Measurements from ENCODE around the gene RTTN. TPM values are rescaled to one million over a fixed set of nuclear protein-coding genes. Genes with fewer than 3 reads are reported as not detected.

RTTN gene
- total RNA-seq, 6 experiments from 2014 or later: 7.7 to 15.9 (median 11.7) TPM

DNA sequence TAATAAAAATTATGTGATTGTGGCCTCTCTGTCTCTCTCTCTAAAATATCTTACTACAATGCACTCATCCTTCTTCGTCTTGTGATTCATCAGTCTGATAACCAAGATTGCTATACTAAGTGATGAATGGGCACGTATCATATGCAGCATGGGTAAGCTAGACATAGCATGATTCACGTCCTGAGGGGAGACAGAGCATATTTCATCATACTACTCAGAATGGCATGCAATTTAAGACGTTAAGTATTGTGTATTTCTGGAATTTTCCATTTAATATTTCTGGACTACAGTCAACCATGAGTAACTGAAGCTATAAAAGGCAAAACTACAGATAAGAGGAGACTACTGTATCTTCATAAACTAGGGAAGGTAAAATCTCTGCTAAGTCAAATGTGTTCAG is 160.9 kb downstream of the RTTN start:
- H3K4me3 Mint-ChIP-seq: peak overlapping the region; percentile 69
- peaks cover 2% of the 10 kb centered on the region; the same call in 1 of the 2 replicates for H3K27me3 Mint-ChIP-seq (ENCODE audit: insufficient read depth)
- TF ChIP-seq, protein P1, sequence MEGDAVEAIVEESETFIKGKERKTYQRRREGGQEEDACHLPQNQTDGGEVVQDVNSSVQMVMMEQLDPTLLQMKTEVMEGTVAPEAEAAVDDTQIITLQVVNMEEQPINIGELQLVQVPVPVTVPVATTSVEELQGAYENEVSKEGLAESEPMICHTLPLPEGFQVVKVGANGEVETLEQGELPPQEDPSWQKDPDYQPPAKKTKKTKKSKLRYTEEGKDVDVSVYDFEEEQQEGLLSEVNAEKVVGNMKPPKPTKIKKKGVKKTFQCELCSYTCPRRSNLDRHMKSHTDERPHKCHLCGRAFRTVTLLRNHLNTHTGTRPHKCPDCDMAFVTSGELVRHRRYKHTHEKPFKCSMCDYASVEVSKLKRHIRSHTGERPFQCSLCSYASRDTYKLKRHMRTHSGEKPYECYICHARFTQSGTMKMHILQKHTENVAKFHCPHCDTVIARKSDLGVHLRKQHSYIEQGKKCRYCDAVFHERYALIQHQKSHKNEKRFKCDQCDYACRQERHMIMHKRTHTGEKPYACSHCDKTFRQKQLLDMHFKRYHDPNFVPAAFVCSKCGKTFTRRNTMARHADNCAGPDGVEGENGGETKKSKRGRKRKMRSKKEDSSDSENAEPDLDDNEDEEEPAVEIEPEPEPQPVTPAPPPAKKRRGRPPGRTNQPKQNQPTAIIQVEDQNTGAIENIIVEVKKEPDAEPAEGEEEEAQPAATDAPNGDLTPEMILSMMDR (IDR thresholded peaks at IDR 0.05): no peak
- peaks cover 76% of the 10 kb centered on the region for H3K4me1 Mint-ChIP-seq (ENCODE audit: low read depth)
- H3K36me3 Mint-ChIP-seq (ENCODE audit: low read depth): peaks cover 19% of the 10 kb centered on the region
- H3K9me3 Mint-ChIP-seq: no peaks in the 10 kb centered on the region
- DNase-seq: peak; percentile 98
- peak overlapping the region; percentile 82 for H3K27ac Mint-ChIP-seq

DNA sequence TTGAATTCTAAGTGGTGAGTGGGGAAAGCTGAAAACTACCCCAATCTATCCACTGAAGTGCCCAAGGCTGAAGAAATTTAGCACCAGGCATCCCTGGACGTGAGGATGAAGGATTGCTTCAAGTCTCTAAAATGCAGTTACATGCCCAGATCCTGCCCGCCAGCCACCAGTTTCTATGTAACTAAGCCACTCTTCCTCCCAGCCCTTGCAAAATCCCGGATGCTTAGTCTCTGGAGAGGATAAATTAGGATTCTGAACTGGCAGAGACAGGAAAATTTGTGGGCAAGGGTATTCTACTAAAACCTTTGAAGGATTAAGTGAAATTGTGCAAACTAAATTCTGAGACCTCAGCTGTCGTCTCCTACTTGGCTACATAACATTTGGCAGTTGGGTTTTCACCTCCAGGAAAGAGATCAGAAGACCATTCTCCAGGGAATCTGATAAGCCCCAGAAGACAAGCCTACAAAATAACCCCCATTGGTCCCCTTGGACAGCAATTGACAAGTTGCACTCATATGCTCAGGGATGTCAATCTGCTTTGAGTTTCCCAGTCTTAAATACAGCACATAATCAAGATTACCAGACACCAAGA is 163.9 kb downstream of the RTTN start:
- H3K36me3 Mint-ChIP-seq (ENCODE audit: low read depth): peaks cover 33% of the 10 kb centered on the region
- no peak overlapping the region for H3K27ac Mint-ChIP-seq
- no peaks in the 10 kb centered on the region for H3K9me3 Mint-ChIP-seq
- no peaks in the 10 kb centered on the region for H3K27me3 Mint-ChIP-seq (ENCODE audit: insufficient read depth)
- H3K4me3 Mint-ChIP-seq: no peak overlapping the region
- DNase-seq: no peak
- TF ChIP-seq, protein P1 (IDR thresholded peaks at IDR 0.05): no peak
- H3K4me1 Mint-ChIP-seq (ENCODE audit: low read depth): peaks cover 64% of the 10 kb centered on the region

DNA sequence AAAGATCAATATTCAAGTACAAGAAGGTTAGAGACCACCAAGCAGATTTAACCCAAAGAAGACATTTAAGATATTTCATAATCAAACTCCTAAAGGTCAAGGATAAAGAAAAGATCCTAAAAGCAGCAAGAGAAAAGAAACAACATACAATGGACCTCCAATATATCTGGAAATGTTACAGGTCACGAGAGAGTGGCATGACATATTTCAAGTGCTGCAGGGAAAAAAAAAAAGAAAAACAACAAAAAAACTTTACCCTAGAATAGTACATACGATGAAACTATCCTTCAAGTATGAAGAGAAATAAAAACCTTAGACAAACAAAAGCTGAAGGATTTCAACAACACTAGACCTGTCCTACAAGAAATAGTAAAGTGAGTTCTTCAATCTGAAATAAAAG is 166.3 kb downstream of the RTTN start:
- peaks cover 47% of the 10 kb centered on the region for H3K36me3 Mint-ChIP-seq (ENCODE audit: low read depth)
- TF ChIP-seq, protein P1 (IDR thresholded peaks at IDR 0.05): no peak
- H3K4me1 Mint-ChIP-seq (ENCODE audit: low read depth): peaks cover 41% of the 10 kb centered on the region
- no peak overlapping the region for H3K27ac Mint-ChIP-seq
- H3K27me3 Mint-ChIP-seq (ENCODE audit: insufficient read depth): no peaks in the 10 kb centered on the region
- no peak for DNase-seq
- H3K4me3 Mint-ChIP-seq: no peak overlapping the region
- H3K9me3 Mint-ChIP-seq: no peaks in the 10 kb centered on the region

DNA sequence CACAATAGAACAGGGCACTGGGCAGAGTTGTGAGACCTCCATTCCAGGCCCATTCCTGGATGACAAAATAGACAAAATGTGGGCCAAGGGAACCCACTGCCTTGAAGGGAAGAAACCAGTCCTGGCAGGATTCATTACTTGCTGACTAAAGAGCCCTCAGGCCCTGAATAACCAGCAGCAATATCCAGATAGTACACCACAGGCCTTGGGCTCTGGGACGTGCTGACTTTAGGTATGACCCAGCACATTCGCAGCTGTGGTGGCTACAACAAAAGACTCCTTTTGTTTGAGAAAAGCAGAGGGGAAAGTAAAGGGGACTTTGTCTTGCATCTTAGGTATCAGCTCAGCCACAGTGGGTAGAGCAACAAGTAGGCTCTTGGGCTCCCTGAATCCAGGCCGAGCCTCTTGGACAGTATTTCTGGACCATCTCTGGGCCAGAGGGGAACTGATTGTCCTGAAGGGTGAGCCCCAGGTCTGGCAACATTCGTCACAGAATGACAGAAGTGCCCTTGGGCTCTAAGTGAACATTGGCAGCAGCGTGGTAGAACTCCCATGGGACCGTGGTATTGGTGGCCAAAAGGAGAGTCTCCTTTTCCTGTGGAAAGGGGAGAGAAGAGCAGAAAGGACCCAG is 167.9 kb downstream of the RTTN start:
- H3K27ac Mint-ChIP-seq: no peak overlapping the region; the same call in 1 of the 2 replicates
- H3K36me3 Mint-ChIP-seq (ENCODE audit: low read depth): peaks cover 55% of the 10 kb centered on the region
- TF ChIP-seq, protein P1 (IDR thresholded peaks at IDR 0.05): no peak
- H3K4me1 Mint-ChIP-seq (ENCODE audit: low read depth): peaks cover 24% of the 10 kb centered on the region
- no peak overlapping the region for H3K4me3 Mint-ChIP-seq
- no peak for DNase-seq
- no peaks in the 10 kb centered on the region for H3K27me3 Mint-ChIP-seq (ENCODE audit: insufficient read depth)
- H3K9me3 Mint-ChIP-seq: no peaks in the 10 kb centered on the region

DNA sequence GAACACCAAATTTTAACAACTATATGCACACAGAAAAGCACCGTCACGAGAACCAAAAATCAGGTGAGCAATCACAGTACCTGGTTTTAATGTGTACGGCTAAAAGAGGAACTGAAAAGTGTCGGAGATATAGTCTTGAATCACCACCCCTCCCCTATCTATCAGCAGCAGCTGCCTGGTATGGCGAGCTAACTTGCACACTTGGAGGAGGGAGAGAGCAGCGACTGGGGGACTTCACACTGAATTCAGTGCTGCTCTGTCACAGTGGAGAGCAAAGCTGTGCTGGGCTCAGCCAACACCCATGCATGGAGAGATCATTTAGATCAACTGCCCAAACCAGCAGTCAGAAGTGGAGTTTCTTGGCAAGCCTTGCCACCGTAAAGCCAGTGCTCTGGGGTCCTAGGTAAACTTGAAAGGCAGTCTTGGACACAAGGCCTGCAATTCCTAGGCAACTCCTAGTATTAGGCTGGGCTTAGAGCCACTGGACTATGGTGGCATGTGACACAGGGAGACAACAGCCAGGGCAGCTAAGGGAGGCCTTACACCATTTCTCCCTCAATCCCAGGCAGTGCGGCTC is 168.6 kb downstream of the RTTN start:
- Mint-ChIP-seq H3K27ac (no peak overlapping the region; the same call in 1 of the 2 replicates), H3K36me3 (ENCODE audit: low read depth) (peaks cover 52% of the 10 kb centered on the region), H3K27me3 (ENCODE audit: insufficient read depth) (no peaks in the 10 kb centered on the region), H3K4me1 (ENCODE audit: low read depth) (peaks cover 21% of the 10 kb centered on the region), H3K9me3 (no peaks in the 10 kb centered on the region), H3K4me3 (no peak overlapping the region)
- no peak for DNase-seq
- TF ChIP-seq, protein P1 (IDR thresholded peaks at IDR 0.05): no peak

All from HFFc6 (cell line).